Progenitor cell of endocrine pancreas (in vitro differentiated cells): ENCODE results near the gene CLDN24. TPM values are rescaled to one million over a fixed set of nuclear protein-coding genes. Genes with fewer than 3 reads are reported as not detected.

Source experiments
- DNase-seq: peaks from one replicate; pipeline ENCODE4 v3.0.0; 2021; ENCODE audit warnings: low spot score; ENCODE audit not compliant: unreplicated experiment
- H3K27ac Mint-ChIP-seq: 2 replicates; pipeline ENCODE4 v1.8.0; 2021; ENCODE audit warnings: mild to moderate bottlenecking, moderate library complexity, mixed read lengths
- H3K27me3 Mint-ChIP-seq: 2 replicates; pipeline ENCODE4 v1.8.0; 2021; ENCODE audit warnings: mixed read lengths
- H3K36me3 Mint-ChIP-seq: 2 replicates; pipeline ENCODE4 v1.8.0; 2022; ENCODE audit warnings: mixed read lengths; ENCODE audit not compliant: insufficient read depth
- H3K4me1 Mint-ChIP-seq: 2 replicates; pipeline ENCODE4 v1.8.0; 2021; ENCODE audit warnings: low read depth, mixed read lengths
- H3K4me3 Mint-ChIP-seq: 2 replicates; pipeline ENCODE4 v1.8.0; 2021; ENCODE audit warnings: low read depth, mild to moderate bottlenecking, moderate library complexity, mixed read lengths
- H3K9me3 Mint-ChIP-seq: 2 replicates; pipeline ENCODE4 v1.8.0; 2021; ENCODE audit warnings: low read depth, mixed read lengths
- total RNA-seq: library from RNA; stranded (reverse); gene quantifications from 2 replicates; pipeline ENCODE4 v1.2.1, GENCODE V29; 2021
- TF ChIP-seq, protein P1 (sequence below): fragments of 200-600 bp; sonication (generic); IDR thresholded peaks from one replicate; pipeline ENCODE4 v1.5.0; 2021; ENCODE audit warnings: antibody characterized with exemption, mild to moderate bottlenecking; ENCODE audit not compliant: unreplicated experiment

Gene CLDN24
- total RNA-seq, 1 donor from 2014 or later: not detected

GRCh38 chr4:183337833-183338232 lies 15.6 kb upstream of the CLDN24 start:
- H3K9me3 Mint-ChIP-seq: no peaks in the 10 kb centered on the region
- TF ChIP-seq, protein P1, sequence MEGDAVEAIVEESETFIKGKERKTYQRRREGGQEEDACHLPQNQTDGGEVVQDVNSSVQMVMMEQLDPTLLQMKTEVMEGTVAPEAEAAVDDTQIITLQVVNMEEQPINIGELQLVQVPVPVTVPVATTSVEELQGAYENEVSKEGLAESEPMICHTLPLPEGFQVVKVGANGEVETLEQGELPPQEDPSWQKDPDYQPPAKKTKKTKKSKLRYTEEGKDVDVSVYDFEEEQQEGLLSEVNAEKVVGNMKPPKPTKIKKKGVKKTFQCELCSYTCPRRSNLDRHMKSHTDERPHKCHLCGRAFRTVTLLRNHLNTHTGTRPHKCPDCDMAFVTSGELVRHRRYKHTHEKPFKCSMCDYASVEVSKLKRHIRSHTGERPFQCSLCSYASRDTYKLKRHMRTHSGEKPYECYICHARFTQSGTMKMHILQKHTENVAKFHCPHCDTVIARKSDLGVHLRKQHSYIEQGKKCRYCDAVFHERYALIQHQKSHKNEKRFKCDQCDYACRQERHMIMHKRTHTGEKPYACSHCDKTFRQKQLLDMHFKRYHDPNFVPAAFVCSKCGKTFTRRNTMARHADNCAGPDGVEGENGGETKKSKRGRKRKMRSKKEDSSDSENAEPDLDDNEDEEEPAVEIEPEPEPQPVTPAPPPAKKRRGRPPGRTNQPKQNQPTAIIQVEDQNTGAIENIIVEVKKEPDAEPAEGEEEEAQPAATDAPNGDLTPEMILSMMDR: no peak
- peaks cover 6% of the 10 kb centered on the region for H3K27me3 Mint-ChIP-seq
- no peaks in the 10 kb centered on the region for H3K36me3 Mint-ChIP-seq
- H3K4me3 Mint-ChIP-seq: no peak overlapping the region
- peaks cover 7% of the 10 kb centered on the region for H3K4me1 Mint-ChIP-seq
- no peak overlapping the region for H3K27ac Mint-ChIP-seq
- no peak for DNase-seq

- TF ChIP-seq, protein P1: no peak
- H3K27ac Mint-ChIP-seq: no peak overlapping the region
These were observed 15.1 kb upstream of the CLDN24 start for GRCh38 chr4:183337349-183337748.

DNA sequence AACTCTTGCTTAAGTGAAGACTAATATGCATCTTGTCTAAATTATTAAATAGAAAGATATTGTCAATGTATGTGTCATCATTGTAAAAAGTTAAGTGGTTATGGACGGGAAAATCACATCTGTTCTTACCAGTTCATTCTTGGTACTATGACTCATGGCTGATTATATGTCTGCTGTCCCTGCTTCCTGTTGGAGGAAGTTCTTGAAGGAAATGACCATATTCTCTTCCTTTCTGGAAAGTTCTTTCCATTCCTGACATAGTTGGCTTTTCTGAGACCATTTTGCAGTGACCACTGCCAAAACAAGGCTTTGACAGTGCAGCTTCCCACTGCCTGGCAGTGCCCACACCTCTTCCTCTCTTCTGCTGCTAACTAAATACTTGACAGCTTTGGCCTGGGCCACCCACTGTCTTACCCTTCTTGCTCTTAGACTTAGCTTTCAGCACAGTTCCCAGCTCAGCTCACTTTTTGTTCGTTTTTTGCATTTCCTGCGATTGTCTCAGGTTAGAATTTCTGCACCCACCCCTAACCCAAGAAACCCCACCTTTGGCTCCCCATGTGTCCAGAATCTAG lies 13.2 kb upstream of the CLDN24 start:
- H3K36me3 Mint-ChIP-seq: no peaks in the 10 kb centered on the region
- no peak for DNase-seq

More at GRCh38 chr4:183337349-183337748, 15.1 kb upstream of the CLDN24 start:
- DNase-seq: no peak
- no peaks in the 10 kb centered on the region for H3K9me3 Mint-ChIP-seq
- H3K27me3 Mint-ChIP-seq: peaks cover 9% of the 10 kb centered on the region
- H3K36me3 Mint-ChIP-seq: no peaks in the 10 kb centered on the region
- H3K4me1 Mint-ChIP-seq: peaks cover 7% of the 10 kb centered on the region
- H3K4me3 Mint-ChIP-seq: no peak overlapping the region

DNA sequence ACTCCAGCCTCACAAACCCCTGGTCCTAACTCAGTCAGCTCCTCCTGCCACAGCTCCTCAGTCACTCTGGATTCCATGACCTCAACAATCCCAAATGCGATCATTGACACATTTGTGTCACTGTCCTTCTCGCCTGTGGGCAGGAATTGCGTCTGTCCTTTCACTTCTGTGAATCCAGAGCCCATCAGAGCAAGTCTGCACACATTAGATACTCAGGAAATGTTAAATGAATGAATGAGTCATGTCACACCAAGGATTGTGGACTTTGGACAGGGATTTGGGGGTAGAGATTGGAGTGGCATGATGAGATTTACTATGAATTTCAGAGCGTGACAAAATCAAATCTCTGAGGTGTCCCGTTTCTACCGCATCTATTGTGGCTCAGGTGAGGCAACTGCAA lies 11.8 kb upstream of the CLDN24 start:
- TF ChIP-seq, protein P1: no peak
- H3K27me3 Mint-ChIP-seq: peaks cover 6% of the 10 kb centered on the region
- H3K36me3 Mint-ChIP-seq: peaks cover 3% of the 10 kb centered on the region
- H3K9me3 Mint-ChIP-seq: peaks cover 4% of the 10 kb centered on the region
- no peak for DNase-seq
- H3K4me3 Mint-ChIP-seq: no peak overlapping the region
- no peak overlapping the region for H3K27ac Mint-ChIP-seq
- peaks cover 9% of the 10 kb centered on the region for H3K4me1 Mint-ChIP-seq

More for the DNA sequence above, 13.2 kb upstream of the CLDN24 start:
- Mint-ChIP-seq H3K4me1 (peaks cover 7% of the 10 kb centered on the region), H3K9me3 (no peaks in the 10 kb centered on the region), H3K4me3 (no peak overlapping the region), H3K27ac (no peak overlapping the region), H3K27me3 (peaks cover 9% of the 10 kb centered on the region)
- TF ChIP-seq, protein P1: no peak

GRCh38 chr4:183333202-183333601 lies 11.0 kb upstream of the CLDN24 start:
- peaks cover 12% of the 10 kb centered on the region for H3K4me1 Mint-ChIP-seq
- peaks cover 5% of the 10 kb centered on the region for H3K36me3 Mint-ChIP-seq
- peaks cover 6% of the 10 kb centered on the region for H3K27me3 Mint-ChIP-seq
- no peak overlapping the region for H3K4me3 Mint-ChIP-seq
- TF ChIP-seq, protein P1: no peak
- H3K27ac Mint-ChIP-seq: no peak overlapping the region
- no peak for DNase-seq
- peaks cover 6% of the 10 kb centered on the region for H3K9me3 Mint-ChIP-seq
